ENCODE measurements around the gene NUAK1. TPM values are rescaled to one million over a fixed set of nuclear protein-coding genes. Genes with fewer than 3 reads are reported as not detected.

Gene NUAK1
- total RNA-seq, 2 donors from 2014 or later = 5.3 to 9.1 TPM

DNA sequence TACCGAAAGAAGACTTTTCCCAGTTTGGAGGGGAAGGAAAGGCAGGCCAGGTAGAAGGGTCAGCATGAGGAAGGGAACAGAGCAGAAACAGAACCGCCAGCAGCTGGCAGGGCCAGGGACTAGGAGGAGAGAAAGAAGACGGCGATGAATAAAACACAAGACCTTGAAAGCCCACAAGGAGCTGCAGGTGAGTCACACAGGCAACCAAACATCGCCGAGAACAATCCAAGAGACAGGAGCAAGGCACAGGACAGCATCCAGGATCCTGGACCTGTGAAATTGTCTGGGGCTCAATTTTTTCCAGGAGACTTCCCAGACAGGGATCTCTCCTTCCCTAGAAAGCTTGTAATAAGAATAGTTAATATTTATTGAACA is 47.3 kb downstream of the NUAK1 start:
- Histone ChIP-seq H3K4me1 (peaks cover 15% of the 10 kb centered on the region), H3K27me3 (no peaks in the 10 kb centered on the region), H3K27ac (peak overlapping the region in 1 of 4 donors; percentile 54), H3K36me3 (replicated peaks in 1 of 2; ENCODE audit: insufficient read depth in 1 of 2, low read depth in 2 of 2) (no peaks in the 10 kb centered on the region), H3K4me3 (no peak overlapping the region), H3K9me3 (no peaks in the 10 kb centered on the region)
- DNase-seq = no peak
- intact Hi-C loops (cut with DNase I) = no loop called here
- no peak for TF ChIP-seq POLR2A (IDR thresholded peaks at IDR 0.05)
- TF ChIP-seq, protein P1, sequence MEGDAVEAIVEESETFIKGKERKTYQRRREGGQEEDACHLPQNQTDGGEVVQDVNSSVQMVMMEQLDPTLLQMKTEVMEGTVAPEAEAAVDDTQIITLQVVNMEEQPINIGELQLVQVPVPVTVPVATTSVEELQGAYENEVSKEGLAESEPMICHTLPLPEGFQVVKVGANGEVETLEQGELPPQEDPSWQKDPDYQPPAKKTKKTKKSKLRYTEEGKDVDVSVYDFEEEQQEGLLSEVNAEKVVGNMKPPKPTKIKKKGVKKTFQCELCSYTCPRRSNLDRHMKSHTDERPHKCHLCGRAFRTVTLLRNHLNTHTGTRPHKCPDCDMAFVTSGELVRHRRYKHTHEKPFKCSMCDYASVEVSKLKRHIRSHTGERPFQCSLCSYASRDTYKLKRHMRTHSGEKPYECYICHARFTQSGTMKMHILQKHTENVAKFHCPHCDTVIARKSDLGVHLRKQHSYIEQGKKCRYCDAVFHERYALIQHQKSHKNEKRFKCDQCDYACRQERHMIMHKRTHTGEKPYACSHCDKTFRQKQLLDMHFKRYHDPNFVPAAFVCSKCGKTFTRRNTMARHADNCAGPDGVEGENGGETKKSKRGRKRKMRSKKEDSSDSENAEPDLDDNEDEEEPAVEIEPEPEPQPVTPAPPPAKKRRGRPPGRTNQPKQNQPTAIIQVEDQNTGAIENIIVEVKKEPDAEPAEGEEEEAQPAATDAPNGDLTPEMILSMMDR (IDR thresholded peaks at IDR 0.05) = no peak
- no peak for ATAC-seq
- 90% methylated on average over 6 of the region's 6 CpGs for WGBS, 2 donors

DNA sequence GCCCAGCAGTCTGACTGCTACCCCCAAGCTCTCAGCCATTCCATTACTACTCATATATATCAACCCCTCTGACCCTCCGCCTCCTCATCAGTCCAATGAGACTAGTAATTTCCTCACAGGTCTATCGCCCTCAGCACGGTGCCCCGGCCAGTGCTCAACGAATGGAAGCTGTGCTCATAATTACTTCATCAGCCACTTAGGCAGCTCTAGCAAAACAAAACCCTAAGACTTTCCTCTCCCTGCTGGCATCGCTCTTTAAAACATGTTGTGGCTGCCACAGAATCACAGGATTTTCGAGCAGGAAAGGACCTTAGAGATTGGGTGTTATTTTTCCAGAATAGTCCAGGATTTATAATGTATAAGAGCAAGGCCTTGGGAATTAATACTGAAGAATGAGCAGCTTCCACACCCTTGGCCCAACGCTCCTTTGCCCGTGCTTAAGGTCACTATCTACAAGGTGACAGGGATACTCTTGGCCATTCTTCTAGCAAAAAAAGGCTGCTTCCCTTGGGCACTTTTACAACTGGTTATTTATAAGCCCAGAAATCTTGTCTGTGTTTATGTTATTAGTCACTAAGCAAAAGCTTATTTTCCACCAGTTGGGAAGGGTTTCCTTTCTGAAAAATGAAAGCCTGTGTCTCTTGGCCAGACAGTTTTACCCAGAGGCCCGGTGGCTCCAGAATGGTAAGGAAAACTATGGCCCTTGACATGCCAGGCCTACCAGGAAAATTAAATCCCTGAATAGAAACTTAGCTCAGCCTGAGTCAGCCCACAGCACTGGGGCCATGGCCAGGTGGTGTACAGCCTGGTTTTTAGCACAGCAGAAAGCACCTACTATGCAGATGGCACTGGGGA is 47.9 kb downstream of the NUAK1 start:
- ATAC-seq (peak; percentile 39), DNase-seq (no peak)
- H3K4me3 ChIP-seq = no peak overlapping the region
- no peak for TF ChIP-seq POLR2A (IDR thresholded peaks at IDR 0.05)
- TF ChIP-seq, protein P1 (IDR thresholded peaks at IDR 0.05) = no peak
- no peaks in the 10 kb centered on the region for H3K27me3 ChIP-seq
- H3K4me1 ChIP-seq = peaks cover 14% of the 10 kb centered on the region
- 85 to 90% methylated on average over 10 of the region's 10 CpGs for WGBS, 2 donors
- H3K9me3 ChIP-seq = no peaks in the 10 kb centered on the region
- no peaks in the 10 kb centered on the region for H3K36me3 ChIP-seq (replicated peaks in 1 of 2; ENCODE audit: insufficient read depth in 1 of 2, low read depth in 2 of 2)
- peak overlapping the region in 2 of 4 donors; percentile 15 to 54 for H3K27ac ChIP-seq
- intact Hi-C loops (cut with DNase I) = no loop called here

DNA sequence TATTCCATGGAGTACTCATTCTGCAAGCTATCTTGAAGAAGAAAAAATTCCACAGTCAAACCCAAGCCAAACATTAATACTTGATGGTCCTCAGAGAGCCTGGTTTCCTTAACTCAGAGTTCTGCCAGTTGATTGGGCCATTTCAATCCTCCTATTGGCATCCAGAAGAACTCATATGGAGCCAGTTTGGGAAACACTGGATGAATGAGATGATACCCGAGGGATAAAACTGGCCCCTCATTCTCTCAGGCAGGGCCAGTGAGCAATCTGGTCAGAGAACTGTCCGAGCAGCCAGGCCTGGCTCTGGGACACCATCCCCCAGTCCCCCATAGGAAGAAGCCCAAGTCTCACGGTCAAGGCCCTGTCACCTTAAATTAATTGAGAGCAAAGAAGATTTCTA is 48.8 kb downstream of the NUAK1 start:
- peak overlapping the region in 1 of 4 donors; percentile 8 for H3K27ac ChIP-seq
- H3K4me3 ChIP-seq = no peak overlapping the region
- no peak for TF ChIP-seq POLR2A (IDR thresholded peaks at IDR 0.05)
- TF ChIP-seq, protein P1 (IDR thresholded peaks at IDR 0.05) = no peak
- 85 to 88% methylated on average over 3 of the region's 3 CpGs for WGBS, 2 donors
- no peaks in the 10 kb centered on the region for H3K9me3 ChIP-seq
- no peak for DNase-seq
- ATAC-seq = no peak
- intact Hi-C loops (cut with DNase I) = no loop called here
- no peaks in the 10 kb centered on the region for H3K36me3 ChIP-seq (replicated peaks in 1 of 2; ENCODE audit: insufficient read depth in 1 of 2, low read depth in 2 of 2)
- H3K4me1 ChIP-seq = peaks cover 14% of the 10 kb centered on the region
- no peaks in the 10 kb centered on the region for H3K27me3 ChIP-seq

DNA sequence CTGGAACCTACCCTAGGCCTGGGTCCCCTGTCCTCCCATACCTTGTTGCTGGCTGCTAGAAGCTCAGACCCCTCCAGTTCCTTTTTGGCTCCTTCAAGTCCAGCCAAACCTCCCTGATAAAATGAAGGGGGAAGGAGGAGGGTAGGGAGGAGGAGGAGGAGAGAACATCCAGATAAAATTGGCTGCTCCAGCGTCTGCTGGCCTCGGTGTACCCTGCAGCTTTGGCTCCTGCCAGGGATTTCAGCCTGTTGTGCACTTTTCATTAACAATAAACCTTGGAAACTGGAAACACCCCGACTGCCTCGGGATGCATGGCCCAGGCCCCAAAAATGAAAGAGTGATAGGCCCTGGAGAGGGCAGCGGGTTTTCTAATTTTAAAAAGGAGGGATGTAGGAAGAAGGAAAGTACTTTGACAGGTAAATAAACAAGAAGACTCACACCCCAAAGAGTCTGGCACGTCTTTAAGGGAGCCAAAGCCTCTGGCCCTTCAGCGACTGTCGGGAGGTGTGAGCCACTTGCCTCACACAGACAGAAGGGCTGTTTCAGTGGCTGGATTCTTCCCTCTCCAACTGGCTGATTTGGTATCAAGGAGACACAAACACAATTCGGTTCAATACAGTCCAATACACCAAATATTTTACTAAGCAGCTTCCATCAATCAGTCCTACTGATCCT is 49.8 kb downstream of the NUAK1 start:
- no peaks in the 10 kb centered on the region for H3K27me3 ChIP-seq
- H3K4me3 ChIP-seq = no peak overlapping the region
- intact Hi-C loops (cut with DNase I) = no loop called here
- no peaks in the 10 kb centered on the region for H3K9me3 ChIP-seq
- H3K36me3 ChIP-seq (replicated peaks in 1 of 2; ENCODE audit: insufficient read depth in 1 of 2, low read depth in 2 of 2) = no peaks in the 10 kb centered on the region
- TF ChIP-seq, protein P1 (IDR thresholded peaks at IDR 0.05) = no peak
- H3K27ac ChIP-seq = no peak overlapping the region
- peaks cover 14% of the 10 kb centered on the region for H3K4me1 ChIP-seq
- DNase-seq (no peak), ATAC-seq (no peak)
- WGBS, 2 donors = 76 to 78% methylated on average over 9 of the region's 9 CpGs
